GM12864 (cell line): ENCODE results near the gene OPN5.

Experiments
- DNase-seq: peaks from one replicate; pipeline ENCODE4 v3.0.0-alpha.2; 2011; ENCODE audit warnings: low read depth
- H3K4me3 ChIP-seq: 2 replicates; pipeline ENCODE4 v1.5.1; 2011; ENCODE audit warnings: mild to moderate bottlenecking, low read depth, low read length, control low read depth
- CTCF ChIP-seq: IDR thresholded peaks from 2 replicates; pipeline ENCODE4 v1.5.1; 2011; ENCODE audit warnings: low read depth, mild to moderate bottlenecking, moderate library complexity, low read length, control low read depth, inconsistent platforms; ENCODE audit errors: missing control alignments

The OPN5 gene

GRCh38 chr6:47769982-47770381 lies 11.8 kb upstream of the OPN5 start:
- no peak overlapping the region for H3K4me3 ChIP-seq
- DNase-seq = no peak
- TF ChIP-seq CTCF = no peak

GRCh38 chr6:47772359-47772758 lies 9.5 kb upstream of the OPN5 start:
- no peak overlapping the region for H3K4me3 ChIP-seq
- no peak for DNase-seq
- TF ChIP-seq CTCF = no peak

GRCh38 chr6:47773005-47773404 lies 8.8 kb upstream of the OPN5 start:
- no peak for DNase-seq
- no peak for TF ChIP-seq CTCF
- no peak overlapping the region for H3K4me3 ChIP-seq

GRCh38 chr6:47780510-47781356 lies 1.1 kb upstream of the OPN5 start:
- peak; percentile 53 for TF ChIP-seq CTCF
- no peak for DNase-seq
- no peak overlapping the region for H3K4me3 ChIP-seq

GRCh38 chr6:47785182-47785581 lies 3.4 kb downstream of the OPN5 start:
- TF ChIP-seq CTCF = no peak
- H3K4me3 ChIP-seq = no peak overlapping the region
- no peak for DNase-seq

- peak; percentile 5 for DNase-seq
- H3K4me3 ChIP-seq = no peak overlapping the region
Measured at GRCh38 chr6:47787620-47788497, 6.0 kb downstream of the OPN5 start.

More at GRCh38 chr6:47787620-47788497, 6.0 kb downstream of the OPN5 start:
- peak; percentile 91 for TF ChIP-seq CTCF
